Activated naive CD4-positive, alpha-beta T cell treated with anti-CD3 and anti-CD28 coated beads, Interleukin-2, amount 50 U/mL, for 72 hours (primary cell): Measurements from ENCODE around the gene CSRNP3. TPM values are rescaled to one million over a fixed set of nuclear protein-coding genes. Genes with fewer than 3 reads are reported as not detected.

Experiments
- ATAC-seq, 2 donors: fragments of 150-1000 bp; cut with Tn5 transposase; 2 replicates each; pipeline ENCODE4 v1.10.0; 2021; ENCODE audit warnings: mild to moderate bottlenecking in 2 of 2, moderate library complexity in 2 of 2
- DNase-seq, 2 donors: peaks; one replicate each; pipeline ENCODE4 v3.0.0; 2021 to 2022; ENCODE audit warnings: low spot score in 2 of 2
- H3K27ac Mint-ChIP-seq, 2 donors: one replicate each; pipeline ENCODE4 v1.8.0; 2022; ENCODE audit warnings: mild to moderate bottlenecking in 2 of 2, mixed read lengths in 2 of 2
- H3K36me3 Mint-ChIP-seq, 2 donors: one replicate each; pipeline ENCODE4 v1.8.0; 2022; ENCODE audit warnings: mixed read lengths in 2 of 2
- H3K9me3 Mint-ChIP-seq, 2 donors: one replicate each; pipeline ENCODE4 v1.8.0; 2022; ENCODE audit warnings: mixed read lengths in 2 of 2
- total RNA-seq, 2 donors: library from RNA; stranded (reverse); gene quantifications; one replicate each; pipeline ENCODE4 v1.2.3, GENCODE V29; 2022

Gene CSRNP3
- total RNA-seq, 2 donors from 2014 or later: not detected

DNA sequence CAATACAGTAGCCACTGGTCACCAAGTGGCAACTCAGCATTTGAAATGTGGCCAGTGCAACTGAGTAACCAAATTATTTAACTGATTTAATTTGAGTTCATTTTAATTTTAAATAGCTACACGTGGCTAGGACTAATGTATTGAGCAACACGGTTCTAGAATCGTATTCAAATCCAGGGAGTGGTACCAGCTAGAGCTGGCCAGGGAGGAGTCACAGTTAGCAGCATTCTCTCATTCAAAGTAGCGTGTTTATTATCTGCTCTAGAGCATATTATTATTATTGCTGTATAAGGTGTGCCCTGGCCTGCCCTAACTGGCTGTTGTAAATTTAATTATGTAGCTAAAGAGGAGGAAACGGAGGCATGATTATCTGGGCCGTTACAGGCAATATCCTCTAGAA is 231.6 kb downstream of the CSRNP3 start:
- Mint-ChIP-seq H3K36me3 (no peaks in the 10 kb centered on the region), H3K9me3 (no peaks in the 10 kb centered on the region), H3K27ac (no peak overlapping the region)
- no peak for DNase-seq
- no peak for ATAC-seq

- ATAC-seq: no peak
- DNase-seq: no peak
- Mint-ChIP-seq H3K9me3 (no peaks in the 10 kb centered on the region), H3K36me3 (no peaks in the 10 kb centered on the region), H3K27ac (no peak overlapping the region)
These were observed 237.5 kb downstream of the CSRNP3 start for GRCh38 chr2:165706960-165707487.

GRCh38 chr2:165716091-165716490 is 246.6 kb downstream of the CSRNP3 start:
- Mint-ChIP-seq H3K9me3 (no peaks in the 10 kb centered on the region), H3K36me3 (no peaks in the 10 kb centered on the region), H3K27ac (no peak overlapping the region)
- ATAC-seq: no peak
- DNase-seq: no peak

DNA sequence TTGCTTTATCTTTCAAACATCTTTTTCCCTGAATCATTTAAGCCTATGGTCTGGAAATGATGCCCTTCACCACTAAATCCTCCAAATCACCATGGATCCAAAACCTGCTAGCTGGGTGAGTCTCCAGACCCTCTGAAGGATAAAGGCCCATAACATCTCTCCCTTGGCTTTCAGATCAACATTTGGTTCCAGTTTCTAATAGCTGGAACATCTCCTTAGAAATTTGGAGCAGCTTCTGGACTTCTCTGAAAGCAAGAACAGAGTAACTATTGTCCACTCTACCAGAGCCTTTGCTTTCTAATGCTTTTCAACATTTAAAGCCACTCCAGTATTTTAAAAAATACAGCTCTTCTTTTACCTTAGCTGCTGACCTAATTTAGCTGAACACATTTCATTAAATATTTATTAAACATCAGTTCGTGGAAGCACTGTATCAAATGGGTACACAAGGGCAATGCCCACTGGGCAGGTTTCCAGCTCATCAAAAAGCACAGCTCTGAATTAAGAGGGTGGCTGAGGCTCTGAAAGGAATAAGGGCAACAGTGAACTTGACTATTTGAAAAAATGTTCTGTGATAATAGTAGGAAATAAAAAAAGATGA is 249.2 kb downstream of the CSRNP3 start:
- ATAC-seq (no peak), DNase-seq (no peak)
- Mint-ChIP-seq H3K36me3 (no peaks in the 10 kb centered on the region), H3K9me3 (no peaks in the 10 kb centered on the region), H3K27ac (no peak overlapping the region)

DNA sequence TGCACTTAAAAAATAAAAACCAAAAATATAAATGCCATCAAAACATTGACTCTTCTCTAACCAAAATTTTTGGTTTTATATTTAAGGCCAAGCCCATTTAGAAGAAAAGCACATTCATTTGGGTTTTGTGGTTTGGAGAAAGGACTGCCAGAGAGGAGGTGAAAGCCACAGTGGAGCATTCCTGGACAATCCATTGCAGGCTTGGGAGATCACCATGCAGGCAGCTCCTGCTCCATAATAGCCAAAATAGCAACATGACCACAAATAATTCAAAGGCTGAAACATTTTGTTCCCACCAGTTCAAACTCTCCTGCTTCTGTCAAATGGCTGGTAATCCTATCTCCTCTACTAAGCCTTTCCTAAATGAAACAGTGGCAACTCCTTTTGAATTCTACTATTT is 251.0 kb downstream of the CSRNP3 start:
- no peak for ATAC-seq
- Mint-ChIP-seq H3K9me3 (peaks cover 0 to 4% of the 10 kb centered on the region in 2 donors), H3K36me3 (no peaks in the 10 kb centered on the region), H3K27ac (no peak overlapping the region)
- no peak for DNase-seq

GRCh38 chr2:165725421-165725820 is 255.9 kb downstream of the CSRNP3 start:
- DNase-seq: no peak
- ATAC-seq: peak in 1 of 2 donors; percentile 47
- Mint-ChIP-seq H3K36me3 (no peaks in the 10 kb centered on the region), H3K27ac (no peak overlapping the region), H3K9me3 (peaks cover 3 to 8% of the 10 kb centered on the region in 2 donors)

Other genes with a start within 250 kb of the CSRNP3 start
- gene SCN2A, start 230.3 kb upstream of the CSRNP3 start, total RNA-seq: under 1 TPM; 0.11 to 0.21 TPM